Vagina (tissue), 2 donors: ENCODE measurements around the gene ASH1L. TPM values are rescaled to one million over a fixed set of nuclear protein-coding genes. Genes with fewer than 3 reads are reported as not detected.

Source experiments
- DNase-seq, 2 donors: peaks; one replicate each; pipeline ENCODE4 v3.0.0-alpha.2; 2017; ENCODE audit errors: extremely low spot score in 2 of 2
- H3K27ac ChIP-seq: fragments of 200-600 bp; sonication (generic); one replicate; pipeline ENCODE4 v1.5.1; 2019
- H3K27me3 ChIP-seq: fragments of 200-600 bp; sonication (generic); one replicate; pipeline ENCODE4 v1.5.1; 2019
- H3K36me3 ChIP-seq, 2 donors: fragments of 200-600 bp; sonication (generic); one replicate each; pipeline ENCODE4 v1.5.1; 2017 to 2019
- H3K4me1 ChIP-seq: fragments of 200-600 bp; sonication (generic); one replicate; pipeline ENCODE4 v1.5.1; 2019
- H3K4me3 ChIP-seq, 2 donors: fragments of 200-600 bp; sonication (generic); 1 replicate in 1 of 2; 2 replicates in 1 of 2; pipeline ENCODE4 v1.5.1; 2016 to 2019
- H3K9me3 ChIP-seq: fragments of 200-600 bp; sonication (generic); one replicate; pipeline ENCODE4 v1.5.1; 2019
- CTCF ChIP-seq, 3 experiments: fragments of 450-650 bp in 2 of 3; fragments of 200-600 bp in 1 of 3; sonication (generic) in 1 of 3; IDR thresholded peaks; one replicate each; pipeline ENCODE4 v1.5.1; 2017 to 2019; ENCODE audit warnings: antibody characterized with exemption in 3 of 3, mild to moderate bottlenecking in 2 of 3, moderate library complexity in 2 of 3
- POLR2A ChIP-seq, 2 donors: fragments of 450-650 bp; IDR thresholded peaks; one replicate each; pipeline ENCODE4 v1.6.1; 2017; ENCODE audit warnings: antibody characterized with exemption in 2 of 2, mild to moderate bottlenecking in 2 of 2, moderate library complexity in 2 of 2
- POLR2AphosphoS5 ChIP-seq, 2 donors: sonication (generic); formaldehyde crosslinking; IDR thresholded peaks; one replicate each; pipeline ENCODE4 v1.9.0; 2017; ENCODE audit warnings: antibody characterized with exemption in 2 of 2, mild to moderate bottlenecking in 2 of 2, low read depth in 1 of 2; ENCODE audit not compliant: insufficient read depth in 1 of 2
- intact Hi-C: fragments of 100-400 bp; cut with DNase I; formaldehyde crosslinking; loops from one replicate; pipeline ENCODE4 v1.15.1; 2023
- total RNA-seq: library from RNA; depleted of rRNA; stranded (reverse); fragments of >200 nt; gene quantifications from one replicate; pipeline ENCODE4 v1.2.3, GENCODE V29; 2016

ASH1L gene
- total RNA-seq, 1 donor from 2014 or later = 74.9 TPM

GRCh38 chr1:155326020-155326526 lies 236.5 kb downstream of the ASH1L start:
- Histone ChIP-seq H3K4me1 (peaks cover 43% of the 10 kb centered on the region), H3K36me3 (peaks cover 0 to 30% of the 10 kb centered on the region in 2 donors), H3K4me3 (no peak overlapping the region), H3K9me3 (no peaks in the 10 kb centered on the region), H3K27me3 (no peaks in the 10 kb centered on the region), H3K27ac (peak overlapping the region; percentile 99)
- TF ChIP-seq POLR2A (IDR thresholded peaks at IDR 0.05) (no peak), POLR2AphosphoS5 (IDR thresholded peaks at IDR 0.05; ENCODE audit: insufficient read depth in 1 of 2, low read depth in 1 of 2) (no peak), CTCF (IDR thresholded peaks at IDR 0.05) (no peak)
- no peak for DNase-seq
- intact Hi-C loops = no loop called here

GRCh38 chr1:155325603-155325893 lies 237.1 kb downstream of the ASH1L start:
- Histone ChIP-seq H3K4me1 (peaks cover 46% of the 10 kb centered on the region), H3K27me3 (no peaks in the 10 kb centered on the region), H3K27ac (peak overlapping the region; percentile 99), H3K36me3 (peaks cover 0 to 28% of the 10 kb centered on the region in 2 donors), H3K4me3 (peak overlapping the region; percentile 71 to 94), H3K9me3 (no peaks in the 10 kb centered on the region)
- intact Hi-C loops = no loop called here
- no peak for DNase-seq
- no peak for TF ChIP-seq POLR2AphosphoS5 (IDR thresholded peaks at IDR 0.05; ENCODE audit: insufficient read depth in 1 of 2, low read depth in 1 of 2)
- TF ChIP-seq CTCF (IDR thresholded peaks at IDR 0.05) = no peak
- no peak for TF ChIP-seq POLR2A (IDR thresholded peaks at IDR 0.05)

GRCh38 chr1:155324717-155325602 lies 237.6 kb downstream of the ASH1L start:
- Histone ChIP-seq H3K4me1 (peaks cover 51% of the 10 kb centered on the region), H3K27ac (peak overlapping the region; percentile 99), H3K36me3 (peaks cover 0 to 22% of the 10 kb centered on the region in 2 donors), H3K4me3 (peak overlapping the region; percentile 71 to 94), H3K9me3 (no peaks in the 10 kb centered on the region), H3K27me3 (no peaks in the 10 kb centered on the region)
- intact Hi-C loops = loop anchor here (5.0 kb wide), 3 partner anchors 48 to 237 kb away; partner anchors contain the start of genes ASH1L and HCN3
- DNase-seq = peak in 1 of 2 donors; percentile 91
- TF ChIP-seq POLR2AphosphoS5 (IDR thresholded peaks at IDR 0.05; ENCODE audit: insufficient read depth in 1 of 2, low read depth in 1 of 2) (no peak), CTCF (IDR thresholded peaks at IDR 0.05) (peak in 1 of 3 experiments; percentile 19)

GRCh38 chr1:155324037-155324716 lies 238.4 kb downstream of the ASH1L start:
- H3K27me3 ChIP-seq = no peaks in the 10 kb centered on the region
- H3K4me1 ChIP-seq = peaks cover 56% of the 10 kb centered on the region
- TF ChIP-seq CTCF (IDR thresholded peaks at IDR 0.05) (no peak), POLR2A (IDR thresholded peaks at IDR 0.05) (peak in 1 of 2 donors; percentile 62), POLR2AphosphoS5 (IDR thresholded peaks at IDR 0.05; ENCODE audit: insufficient read depth in 1 of 2, low read depth in 1 of 2) (peak; percentile 88 to 94)
- peak in 1 of 2 donors; percentile 99 for DNase-seq
- intact Hi-C loops = loop anchor here (5.0 kb wide), 3 partner anchors 47 to 238 kb away; partner anchors contain the start of genes ASH1L and HCN3
- H3K36me3 ChIP-seq = peaks cover 0 to 14% of the 10 kb centered on the region in 2 donors
- peak overlapping the region; percentile 99 for H3K27ac ChIP-seq
- H3K9me3 ChIP-seq = no peaks in the 10 kb centered on the region
- peak overlapping the region; percentile 71 to 94 for H3K4me3 ChIP-seq
